Activated CD4-positive, alpha-beta T cell treated with anti-CD3 and anti-CD28 coated beads, Interleukin-2, amount 10 ng/mL, durations not matched to agents 24 days and 14 days (primary cell): ENCODE data around the gene SIPA1L3. TPM values are rescaled to one million over a fixed set of nuclear protein-coding genes. Genes with fewer than 3 reads are reported as not detected.

ENCODE experiments used
- DNase-seq: peaks from one replicate; pipeline ENCODE4 v3.0.0; 2022
- H3K27ac Mint-ChIP-seq: one replicate; pipeline ENCODE4 v1.8.0; 2022; ENCODE audit warnings: mild to moderate bottlenecking, mixed read lengths
- H3K27me3 Mint-ChIP-seq: one replicate; pipeline ENCODE4 v1.8.0; 2022; ENCODE audit warnings: mixed read lengths
- H3K36me3 Mint-ChIP-seq: one replicate; pipeline ENCODE4 v1.8.0; 2022; ENCODE audit warnings: low read depth, mild to moderate bottlenecking, mixed read lengths
- H3K4me1 Mint-ChIP-seq: one replicate; pipeline ENCODE4 v1.8.0; 2021; ENCODE audit warnings: mixed read lengths
- H3K4me3 Mint-ChIP-seq: one replicate; pipeline ENCODE4 v1.8.0; 2022; ENCODE audit warnings: mild to moderate bottlenecking, moderate library complexity, mixed read lengths
- H3K9me3 Mint-ChIP-seq: one replicate; pipeline ENCODE4 v1.8.0; 2021; ENCODE audit warnings: mixed read lengths
- intact Hi-C: fragments of 100-400 bp; cut with micrococcal nuclease; formaldehyde crosslinking; loops from one replicate; pipeline ENCODE4 v1.15.1; 2023
- total RNA-seq: library from RNA; stranded (reverse); gene quantifications from 2 replicates; pipeline ENCODE4 v1.2.3, GENCODE V29; 2022

The SIPA1L3 gene
- total RNA-seq, 1 donor from 2014 or later = 15.4 TPM

GRCh38 chr19:38201731-38202130 is 294.7 kb downstream of the SIPA1L3 start:
- no peaks in the 10 kb centered on the region for H3K36me3 Mint-ChIP-seq
- no peaks in the 10 kb centered on the region for H3K9me3 Mint-ChIP-seq
- H3K4me3 Mint-ChIP-seq = no peak overlapping the region
- no peaks in the 10 kb centered on the region for H3K4me1 Mint-ChIP-seq
- no peaks in the 10 kb centered on the region for H3K27me3 Mint-ChIP-seq
- DNase-seq = no peak
- intact Hi-C loops = no loop called here
- H3K27ac Mint-ChIP-seq = no peak overlapping the region

DNA sequence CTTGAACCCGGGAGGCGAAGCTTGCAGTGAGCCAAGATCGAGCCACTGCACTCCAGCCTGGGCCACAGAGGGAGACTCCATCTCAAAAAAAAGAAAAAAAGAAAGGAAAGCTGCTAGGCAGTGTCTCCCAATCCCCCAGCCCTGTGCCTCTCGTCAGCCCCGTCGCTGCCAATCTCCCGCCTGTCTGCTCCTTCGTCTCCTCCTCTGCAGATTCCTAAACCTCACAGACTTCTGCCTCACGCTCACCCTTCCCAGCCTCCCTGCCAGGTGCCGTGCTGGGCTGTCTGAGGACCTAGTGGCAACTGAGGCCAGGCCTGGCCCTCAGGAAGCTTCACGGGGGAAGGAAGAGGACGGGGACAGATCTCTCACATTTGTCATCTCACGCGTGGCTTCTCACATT is 295.5 kb downstream of the SIPA1L3 start:
- Mint-ChIP-seq H3K27ac (no peak overlapping the region), H3K4me3 (no peak overlapping the region), H3K27me3 (no peaks in the 10 kb centered on the region), H3K9me3 (no peaks in the 10 kb centered on the region), H3K4me1 (no peaks in the 10 kb centered on the region), H3K36me3 (no peaks in the 10 kb centered on the region)
- DNase-seq = no peak
- intact Hi-C loops = no loop called here

DNA sequence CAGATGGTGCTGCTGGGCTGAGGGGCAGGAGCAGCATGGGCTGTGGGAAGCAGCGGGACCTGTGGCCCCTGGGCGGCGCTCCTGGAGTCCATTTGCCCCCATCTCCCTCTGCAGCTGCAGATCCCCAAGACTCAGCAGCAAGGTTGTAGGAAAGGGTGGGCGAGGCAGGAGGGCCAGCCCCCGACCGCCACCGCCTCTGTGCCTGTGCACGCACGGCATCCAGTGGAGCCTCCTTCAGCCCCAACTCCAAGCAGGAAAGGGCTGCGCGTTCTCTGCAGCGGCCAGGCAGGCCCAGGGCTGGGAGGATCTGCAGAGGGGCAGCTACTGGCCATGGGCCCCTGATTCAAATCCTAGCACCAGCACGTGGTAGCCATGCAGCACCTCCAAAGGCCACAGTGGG is 296.2 kb downstream of the SIPA1L3 start:
- intact Hi-C loops = no loop called here
- Mint-ChIP-seq H3K27me3 (peaks cover under 1% of the 10 kb centered on the region), H3K36me3 (no peaks in the 10 kb centered on the region), H3K9me3 (no peaks in the 10 kb centered on the region), H3K4me3 (no peak overlapping the region), H3K4me1 (no peaks in the 10 kb centered on the region), H3K27ac (no peak overlapping the region)
- no peak for DNase-seq

GRCh38 chr19:38204096-38204495 is 297.1 kb downstream of the SIPA1L3 start:
- DNase-seq = no peak
- Mint-ChIP-seq H3K27me3 (peaks cover 7% of the 10 kb centered on the region), H3K4me3 (no peak overlapping the region), H3K4me1 (no peaks in the 10 kb centered on the region), H3K9me3 (no peaks in the 10 kb centered on the region), H3K27ac (no peak overlapping the region), H3K36me3 (no peaks in the 10 kb centered on the region)
- intact Hi-C loops = no loop called here

DNA sequence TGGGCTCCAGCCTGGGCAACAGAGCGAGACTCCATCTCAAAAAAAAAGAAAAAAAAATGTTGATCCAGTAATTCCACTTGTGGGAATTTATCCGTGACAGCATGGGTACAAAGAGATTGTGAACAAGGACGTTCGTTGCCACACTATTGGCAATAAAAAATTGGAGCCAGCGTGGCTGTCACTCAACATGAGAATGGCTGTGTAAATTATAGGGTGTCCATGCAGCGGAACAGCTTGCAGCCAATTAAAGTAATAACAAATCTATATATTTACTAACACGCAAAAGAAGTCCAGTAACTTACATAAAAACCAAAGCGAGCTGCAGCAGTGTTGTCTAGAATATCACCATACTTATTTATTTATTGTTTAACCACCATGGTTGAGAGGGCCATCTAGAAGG is 297.7 kb downstream of the SIPA1L3 start:
- no peaks in the 10 kb centered on the region for H3K9me3 Mint-ChIP-seq
- no peak overlapping the region for H3K4me3 Mint-ChIP-seq
- H3K27ac Mint-ChIP-seq = no peak overlapping the region
- H3K4me1 Mint-ChIP-seq = peaks cover under 1% of the 10 kb centered on the region
- H3K27me3 Mint-ChIP-seq = peaks cover 12% of the 10 kb centered on the region
- intact Hi-C loops = no loop called here
- H3K36me3 Mint-ChIP-seq = no peaks in the 10 kb centered on the region
- no peak for DNase-seq

GRCh38 chr19:38206006-38206745 is 299.2 kb downstream of the SIPA1L3 start:
- Mint-ChIP-seq H3K4me3 (no peak overlapping the region), H3K9me3 (no peaks in the 10 kb centered on the region), H3K27ac (no peak overlapping the region), H3K36me3 (peaks cover 3% of the 10 kb centered on the region), H3K4me1 (peaks cover 6% of the 10 kb centered on the region), H3K27me3 (peaks cover 25% of the 10 kb centered on the region)
- no peak for DNase-seq
- intact Hi-C loops = no loop called here

DNA sequence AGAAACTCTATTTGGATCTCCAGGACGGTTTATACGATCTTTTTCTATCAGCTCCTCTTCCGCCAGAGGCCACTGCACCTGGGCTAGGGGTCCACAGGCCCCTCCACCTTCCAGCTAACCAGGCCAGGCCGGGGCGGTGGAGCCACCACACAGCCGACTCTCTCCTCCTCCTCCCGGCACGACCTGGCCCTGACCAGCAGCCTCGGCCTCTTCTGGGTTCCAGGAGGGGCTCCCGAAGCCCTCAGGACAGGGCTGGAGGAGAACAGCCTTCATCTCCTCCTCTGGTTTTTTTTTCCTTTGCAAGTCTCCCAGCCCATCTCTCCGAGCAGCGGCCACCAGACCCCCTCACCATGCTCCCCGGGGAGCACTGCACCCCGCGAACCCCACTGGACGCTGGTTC is 299.9 kb downstream of the SIPA1L3 start:
- H3K36me3 Mint-ChIP-seq = peaks cover 3% of the 10 kb centered on the region
- H3K27me3 Mint-ChIP-seq = peaks cover 25% of the 10 kb centered on the region
- no peak overlapping the region for H3K27ac Mint-ChIP-seq
- H3K9me3 Mint-ChIP-seq = no peaks in the 10 kb centered on the region
- intact Hi-C loops = no loop called here
- no peak for DNase-seq
- no peak overlapping the region for H3K4me3 Mint-ChIP-seq
- peaks cover 6% of the 10 kb centered on the region for H3K4me1 Mint-ChIP-seq

GRCh38 chr19:38207543-38207942 is 300.5 kb downstream of the SIPA1L3 start:
- peaks cover 3% of the 10 kb centered on the region for H3K36me3 Mint-ChIP-seq

DNA sequence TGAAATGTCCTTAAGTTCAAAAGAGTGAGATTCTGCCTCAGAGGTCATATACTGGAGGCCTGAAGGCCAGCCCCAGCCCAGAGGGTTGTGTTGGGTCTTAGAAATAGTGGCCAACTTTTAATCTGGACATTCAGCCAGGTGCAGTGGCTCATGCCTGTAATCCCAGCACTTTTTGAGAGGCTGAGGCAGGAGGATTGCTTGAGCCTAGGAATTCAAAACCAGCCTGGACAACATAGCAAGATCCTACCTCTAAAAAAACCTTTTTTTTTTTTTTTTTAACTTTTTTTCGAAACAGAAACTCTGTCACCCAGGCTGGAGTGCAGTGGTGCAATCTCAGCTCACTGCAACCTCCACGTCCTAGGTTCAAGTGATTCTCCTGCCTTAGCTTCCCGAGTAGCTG is 301.6 kb downstream of the SIPA1L3 start:
- no peak for DNase-seq
- peaks cover 30% of the 10 kb centered on the region for H3K27me3 Mint-ChIP-seq
- intact Hi-C loops = no loop called here
- H3K4me3 Mint-ChIP-seq = no peak overlapping the region
- peaks cover 3% of the 10 kb centered on the region for H3K36me3 Mint-ChIP-seq
- no peaks in the 10 kb centered on the region for H3K9me3 Mint-ChIP-seq
- H3K4me1 Mint-ChIP-seq = peaks cover 8% of the 10 kb centered on the region
- no peak overlapping the region for H3K27ac Mint-ChIP-seq

More at GRCh38 chr19:38207543-38207942, 300.5 kb downstream of the SIPA1L3 start:
- no peak for DNase-seq
- Mint-ChIP-seq H3K4me1 (peaks cover 6% of the 10 kb centered on the region), H3K9me3 (no peaks in the 10 kb centered on the region), H3K27ac (no peak overlapping the region), H3K27me3 (peaks cover 25% of the 10 kb centered on the region), H3K4me3 (no peak overlapping the region)
- intact Hi-C loops = no loop called here

DNA sequence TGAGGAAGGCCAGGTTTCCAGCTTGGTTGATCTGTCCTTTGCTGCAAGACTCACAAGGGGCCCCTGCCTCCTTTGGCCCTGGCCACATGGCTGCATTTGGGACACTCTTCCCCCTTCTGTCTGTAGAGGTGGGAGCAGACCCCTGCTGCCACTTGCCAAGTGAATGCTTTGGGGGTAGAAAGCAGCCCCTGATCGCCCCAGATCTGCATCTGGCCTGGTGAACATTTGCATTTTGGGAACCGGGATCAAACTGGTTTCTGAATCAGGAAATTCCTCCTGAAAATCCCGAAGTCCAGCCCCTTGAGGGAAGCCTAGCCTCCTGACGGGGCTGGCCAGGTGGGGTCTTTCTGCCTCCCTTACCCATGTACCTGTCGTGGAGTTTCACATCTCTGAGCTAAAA is 302.1 kb downstream of the SIPA1L3 start:
- H3K4me1 Mint-ChIP-seq = peaks cover 13% of the 10 kb centered on the region
- H3K9me3 Mint-ChIP-seq = no peaks in the 10 kb centered on the region
- peaks cover 34% of the 10 kb centered on the region for H3K27me3 Mint-ChIP-seq
- no peak overlapping the region for H3K4me3 Mint-ChIP-seq
- intact Hi-C loops = no loop called here
- peaks cover 6% of the 10 kb centered on the region for H3K36me3 Mint-ChIP-seq
- no peak overlapping the region for H3K27ac Mint-ChIP-seq
- DNase-seq = no peak

DNA sequence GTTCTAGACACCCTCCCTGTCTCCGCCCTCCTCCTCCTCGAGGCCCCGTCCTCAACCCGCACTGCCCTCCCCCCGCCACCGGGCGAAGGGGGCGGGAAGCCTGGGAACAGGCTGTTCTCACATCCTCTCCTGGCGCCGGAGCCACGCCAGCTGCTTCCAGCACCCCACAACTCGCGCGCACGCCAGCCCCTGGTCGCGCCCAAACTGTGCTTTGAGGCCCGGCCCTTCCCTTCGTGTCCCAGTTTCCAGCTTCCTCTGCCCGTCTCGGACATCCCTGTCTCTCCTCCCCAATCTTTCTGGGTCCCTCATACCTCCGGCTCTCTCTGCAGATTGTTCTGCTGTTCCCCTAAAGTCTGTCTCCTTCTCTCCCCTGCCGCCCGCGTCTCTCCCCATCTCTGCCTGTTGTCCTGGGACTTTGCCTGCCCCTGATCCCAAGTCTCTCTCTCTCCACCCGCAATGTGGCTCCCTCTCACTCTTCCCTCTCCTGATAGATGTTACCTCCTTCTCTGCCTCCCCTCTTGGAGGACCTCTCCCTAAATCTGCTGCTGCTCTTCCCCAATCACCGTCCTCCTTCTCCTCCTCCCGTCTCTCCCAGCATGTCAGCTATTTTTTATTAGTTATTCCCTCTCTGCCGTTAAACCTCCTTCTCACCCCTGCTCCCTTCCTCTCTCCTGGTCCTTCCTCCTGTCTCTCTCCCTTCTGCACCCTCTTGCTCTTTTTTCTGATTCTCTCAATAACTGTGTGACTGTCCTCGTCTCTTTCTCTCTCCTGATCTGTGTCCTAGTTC is 302.9 kb downstream of the SIPA1L3 start:
- peaks cover 18% of the 10 kb centered on the region for H3K4me1 Mint-ChIP-seq
- H3K27ac Mint-ChIP-seq = no peak overlapping the region
- H3K4me3 Mint-ChIP-seq = no peak overlapping the region
- peaks cover 6% of the 10 kb centered on the region for H3K36me3 Mint-ChIP-seq
- peaks cover 39% of the 10 kb centered on the region for H3K27me3 Mint-ChIP-seq
- H3K9me3 Mint-ChIP-seq = no peaks in the 10 kb centered on the region
- DNase-seq = no peak
- intact Hi-C loops = no loop called here

- intact Hi-C loops = no loop called here
- peaks cover 18% of the 10 kb centered on the region for H3K4me1 Mint-ChIP-seq
- peaks cover 39% of the 10 kb centered on the region for H3K27me3 Mint-ChIP-seq
- no peak overlapping the region for H3K4me3 Mint-ChIP-seq
- H3K27ac Mint-ChIP-seq = no peak overlapping the region
- H3K36me3 Mint-ChIP-seq = peaks cover 6% of the 10 kb centered on the region
- no peak for DNase-seq
- no peaks in the 10 kb centered on the region for H3K9me3 Mint-ChIP-seq
Observed at GRCh38 chr19:38210458-38210987, 303.5 kb downstream of the SIPA1L3 start.

GRCh38 chr19:38211151-38211591 is 304.2 kb downstream of the SIPA1L3 start:
- no peaks in the 10 kb centered on the region for H3K9me3 Mint-ChIP-seq
- DNase-seq = no peak

GRCh38 chr19:38211766-38212165 is 304.8 kb downstream of the SIPA1L3 start:
- H3K27ac Mint-ChIP-seq = no peak overlapping the region
- intact Hi-C loops = no loop called here
- no peaks in the 10 kb centered on the region for H3K9me3 Mint-ChIP-seq
- H3K36me3 Mint-ChIP-seq = peaks cover 6% of the 10 kb centered on the region
- peaks cover 18% of the 10 kb centered on the region for H3K4me1 Mint-ChIP-seq
- H3K27me3 Mint-ChIP-seq = peaks cover 42% of the 10 kb centered on the region
- no peak overlapping the region for H3K4me3 Mint-ChIP-seq
- no peak for DNase-seq

More at GRCh38 chr19:38211151-38211591, 304.2 kb downstream of the SIPA1L3 start:
- H3K4me3 Mint-ChIP-seq = no peak overlapping the region
- peaks cover 42% of the 10 kb centered on the region for H3K27me3 Mint-ChIP-seq
- peaks cover 18% of the 10 kb centered on the region for H3K4me1 Mint-ChIP-seq
- intact Hi-C loops = no loop called here
- H3K27ac Mint-ChIP-seq = no peak overlapping the region
- H3K36me3 Mint-ChIP-seq = peaks cover 6% of the 10 kb centered on the region
